NCI-H1092 (cell line): Measurements from ENCODE around the gene TSPAN14.
"Not testable (repeated sequence)": the region's sequence is repeated elsewhere in the genome, so short reads cannot be mapped to it uniquely, and the experiment has no call there.

Experiments used
- DNase-seq: peaks from one replicate; lab custom pipeline; 2025; lab: John Stamatoyannopoulos, UW

The TSPAN14 gene

GRCh38 chr10:80524190-80524909 lies 70.2 kb downstream of the TSPAN14 start:
- DNase-seq, result no peak

- no peak for DNase-seq
Measured at GRCh38 chr10:80526218-80526617, 72.1 kb downstream of the TSPAN14 start.

GRCh38 chr10:80526742-80527141 lies 72.6 kb downstream of the TSPAN14 start:
- DNase-seq, result no peak

- DNase-seq, result no peak
Measured at GRCh38 chr10:80528185-80528700, 74.1 kb downstream of the TSPAN14 start.

- no peak for DNase-seq
Measured at GRCh38 chr10:80528901-80529300, 74.8 kb downstream of the TSPAN14 start.

GRCh38 chr10:80529604-80530003 lies 75.5 kb downstream of the TSPAN14 start:
- no peak for DNase-seq

GRCh38 chr10:80530251-80530650 lies 76.1 kb downstream of the TSPAN14 start:
- DNase-seq, result no peak

- DNase-seq, result no peak
Measured at GRCh38 chr10:80530816-80531215, 76.7 kb downstream of the TSPAN14 start.

GRCh38 chr10:80532571-80532970 lies 78.5 kb downstream of the TSPAN14 start:
- no peak for DNase-seq

- not testable (repeated sequence) for DNase-seq
Measured at GRCh38 chr10:80534059-80534458, 79.9 kb downstream of the TSPAN14 start.

- not testable (repeated sequence) for DNase-seq
Measured at GRCh38 chr10:80534646-80535045, 80.5 kb downstream of the TSPAN14 start.

GRCh38 chr10:80535671-80536360 lies 81.7 kb downstream of the TSPAN14 start:
- peak; percentile 43 for DNase-seq

- DNase-seq, result no peak
Measured at GRCh38 chr10:80536361-80536835, 82.3 kb downstream of the TSPAN14 start.

- no peak for DNase-seq
Measured at GRCh38 chr10:80537086-80537735, 83.1 kb downstream of the TSPAN14 start.

GRCh38 chr10:80537736-80538480 lies 83.8 kb downstream of the TSPAN14 start, which contains the start of gene SH2D4B:
TSS of gene SH2D4B (plus strand) at chr10:80537902. CDS start at chr10:80538332, 430 bp downstream.
- DNase-seq, result no peak

GRCh38 chr10:80538481-80539185 lies 84.5 kb downstream of the TSPAN14 start:
- DNase-seq, result no peak

GRCh38 chr10:80539421-80540031 lies 85.4 kb downstream of the TSPAN14 start:
- no peak for DNase-seq

GRCh38 chr10:80540136-80540535 lies 86.0 kb downstream of the TSPAN14 start:
- no peak for DNase-seq

GRCh38 chr10:80540618-80540980 lies 86.5 kb downstream of the TSPAN14 start:
- DNase-seq, result no peak

GRCh38 chr10:80540981-80541750 lies 87.1 kb downstream of the TSPAN14 start:
- DNase-seq, result no peak
